NCI-H446 (cell line): ENCODE data around the gene LAMC2.
"Not testable (repeated sequence)": the region's sequence is repeated elsewhere in the genome, so short reads cannot be mapped to it uniquely, and the experiment has no call there.

Experiments used
- DNase-seq, 2 experiments: peaks; one replicate each; lab custom pipeline; 2025; lab: John Stamatoyannopoulos, UW

LAMC2 gene

DNA sequence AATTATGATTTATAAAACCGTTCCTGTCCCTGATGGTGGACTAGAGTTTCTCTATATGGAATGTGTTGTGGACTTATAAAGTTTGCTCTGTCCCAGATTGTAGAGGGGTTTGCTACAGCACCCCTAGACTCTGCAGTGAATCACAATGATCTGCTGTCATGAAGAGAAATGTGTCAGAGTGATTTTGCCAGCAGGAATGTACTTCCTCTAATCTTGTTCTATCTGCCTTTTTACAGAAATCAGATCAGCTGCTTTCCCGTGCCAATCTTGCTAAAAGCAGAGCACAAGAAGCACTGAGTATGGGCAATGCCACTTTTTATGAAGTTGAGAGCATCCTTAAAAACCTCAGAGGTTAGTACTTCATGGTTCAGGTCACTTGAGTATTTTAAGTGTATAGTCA is 52.0 kb downstream of the LAMC2 start:
- no peak for DNase-seq

DNA sequence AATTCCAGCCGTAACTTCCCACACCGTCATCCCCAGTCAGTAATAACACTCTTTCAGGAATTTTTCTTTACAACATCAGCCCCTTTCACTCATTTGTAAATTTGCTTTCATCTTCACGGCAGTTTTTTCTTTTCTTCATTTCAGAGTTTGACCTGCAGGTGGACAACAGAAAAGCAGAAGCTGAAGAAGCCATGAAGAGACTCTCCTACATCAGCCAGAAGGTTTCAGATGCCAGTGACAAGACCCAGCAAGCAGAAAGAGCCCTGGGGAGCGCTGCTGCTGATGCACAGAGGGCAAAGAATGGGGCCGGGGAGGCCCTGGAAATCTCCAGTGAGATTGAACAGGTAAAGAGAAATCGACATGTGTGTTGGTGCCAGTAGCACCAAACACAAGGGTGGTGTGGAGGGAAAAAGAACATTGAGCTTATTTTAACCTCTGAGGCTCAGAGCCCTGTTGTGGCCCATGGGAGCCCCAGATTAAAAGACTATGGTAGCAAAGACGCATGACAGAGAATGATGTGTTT is 53.2 kb downstream of the LAMC2 start:
- DNase-seq, result peak in 1 of 2 experiments; percentile 49

DNA sequence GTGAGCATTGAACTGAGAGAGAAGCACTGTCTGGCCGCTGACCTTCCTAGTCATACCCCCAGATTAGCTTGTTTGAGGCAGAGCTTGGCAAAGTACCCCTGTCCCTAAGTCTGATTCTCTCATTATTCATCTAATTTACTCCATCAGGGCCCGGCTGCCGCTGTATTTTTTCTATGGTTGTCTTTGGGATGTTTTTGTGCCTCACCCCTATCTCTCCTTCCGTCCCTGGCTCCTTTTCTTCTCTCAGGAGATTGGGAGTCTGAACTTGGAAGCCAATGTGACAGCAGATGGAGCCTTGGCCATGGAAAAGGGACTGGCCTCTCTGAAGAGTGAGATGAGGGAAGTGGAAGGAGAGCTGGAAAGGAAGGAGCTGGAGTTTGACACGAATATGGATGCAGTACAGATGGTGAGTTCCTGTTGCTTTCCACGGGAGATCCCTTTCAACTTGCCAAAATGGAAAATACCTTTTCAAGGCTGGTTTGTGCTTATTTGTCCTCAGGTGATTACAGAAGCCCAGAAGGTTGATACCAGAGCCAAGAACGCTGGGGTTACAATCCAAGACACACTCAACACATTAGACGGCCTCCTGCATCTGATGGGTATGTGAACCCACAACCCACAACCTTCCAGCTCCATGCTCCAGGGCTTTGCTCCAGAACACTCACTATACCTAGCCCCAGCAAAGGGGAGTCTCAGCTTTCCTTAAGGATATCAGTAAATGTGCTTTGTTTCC is 53.9 kb downstream of the LAMC2 start:
- peak; percentile 86 to 95 for DNase-seq

DNA sequence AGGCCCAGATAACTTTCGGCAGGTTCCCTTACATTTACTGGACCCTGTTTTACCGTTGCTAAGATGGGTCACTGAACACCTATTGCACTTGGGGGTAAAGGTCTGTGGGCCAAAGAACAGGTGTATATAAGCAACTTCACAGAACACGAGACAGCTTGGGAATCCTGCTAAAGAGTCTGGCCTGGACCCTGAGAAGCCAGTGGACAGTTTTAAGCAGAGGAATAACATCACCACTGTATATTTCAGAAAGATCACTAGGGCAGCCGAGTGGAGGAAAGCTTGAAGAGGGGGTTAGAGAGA is 54.4 kb downstream of the LAMC2 start:
- no peak for DNase-seq

DNA sequence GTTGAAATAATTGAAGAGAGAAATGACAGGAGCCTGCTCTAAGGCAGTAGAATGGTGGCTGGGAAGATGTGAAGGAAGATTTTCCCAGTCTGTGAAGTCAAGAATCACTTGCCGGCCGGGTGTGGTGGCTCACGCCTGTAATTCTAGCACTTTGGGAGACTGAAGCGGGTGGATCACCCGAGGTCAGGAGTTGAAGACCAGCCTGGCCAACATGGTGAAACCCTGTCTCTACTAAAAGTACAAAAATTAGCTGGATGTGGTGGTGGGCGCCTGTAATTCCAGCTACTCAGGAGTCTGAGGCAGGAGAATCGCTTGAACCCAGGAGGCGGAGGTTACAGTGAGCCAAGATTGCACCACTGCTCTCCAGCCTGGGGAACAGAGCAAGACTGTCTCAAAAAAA is 54.8 kb downstream of the LAMC2 start:
- not testable (repeated sequence) for DNase-seq

DNA sequence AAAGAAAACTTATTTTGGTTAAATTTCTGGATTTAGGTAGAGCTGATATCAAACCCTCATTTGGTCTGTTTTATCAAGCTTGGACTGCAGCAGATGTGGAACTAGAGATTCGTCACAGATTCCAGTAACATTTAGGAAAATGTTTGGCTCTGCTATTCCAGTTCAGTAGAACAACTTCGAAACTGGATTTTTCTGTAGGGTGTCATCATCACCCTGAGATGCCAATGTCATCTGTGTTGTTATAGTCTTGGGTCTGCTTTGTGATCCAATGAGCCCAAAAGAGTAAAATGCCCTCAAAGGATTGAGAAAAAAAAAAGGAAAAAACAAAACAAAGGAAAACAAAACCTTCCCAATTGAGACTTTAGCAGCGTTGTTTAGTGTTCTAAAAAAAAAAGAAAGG is 55.4 kb downstream of the LAMC2 start:
- DNase-seq, result no peak

DNA sequence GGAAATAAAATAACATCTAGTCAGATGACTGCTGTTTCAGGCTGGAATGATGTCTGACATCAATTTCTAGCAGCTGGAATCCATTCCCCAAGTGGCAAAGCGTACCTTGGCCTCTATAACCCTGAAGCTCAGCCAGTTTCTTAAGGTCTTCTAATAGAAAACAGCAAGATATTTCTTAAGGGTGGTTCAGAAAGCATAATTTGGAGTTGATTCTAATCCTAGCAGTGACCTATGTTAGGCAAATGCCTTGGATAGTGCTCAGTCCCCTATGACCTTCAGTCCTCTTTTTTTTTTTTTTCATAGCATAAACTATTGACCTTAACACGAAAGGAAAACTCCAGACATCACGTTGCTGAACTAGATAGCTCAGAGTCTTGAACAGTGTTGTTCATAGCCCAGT is 56.5 kb downstream of the LAMC2 start:
- no peak for DNase-seq

DNA sequence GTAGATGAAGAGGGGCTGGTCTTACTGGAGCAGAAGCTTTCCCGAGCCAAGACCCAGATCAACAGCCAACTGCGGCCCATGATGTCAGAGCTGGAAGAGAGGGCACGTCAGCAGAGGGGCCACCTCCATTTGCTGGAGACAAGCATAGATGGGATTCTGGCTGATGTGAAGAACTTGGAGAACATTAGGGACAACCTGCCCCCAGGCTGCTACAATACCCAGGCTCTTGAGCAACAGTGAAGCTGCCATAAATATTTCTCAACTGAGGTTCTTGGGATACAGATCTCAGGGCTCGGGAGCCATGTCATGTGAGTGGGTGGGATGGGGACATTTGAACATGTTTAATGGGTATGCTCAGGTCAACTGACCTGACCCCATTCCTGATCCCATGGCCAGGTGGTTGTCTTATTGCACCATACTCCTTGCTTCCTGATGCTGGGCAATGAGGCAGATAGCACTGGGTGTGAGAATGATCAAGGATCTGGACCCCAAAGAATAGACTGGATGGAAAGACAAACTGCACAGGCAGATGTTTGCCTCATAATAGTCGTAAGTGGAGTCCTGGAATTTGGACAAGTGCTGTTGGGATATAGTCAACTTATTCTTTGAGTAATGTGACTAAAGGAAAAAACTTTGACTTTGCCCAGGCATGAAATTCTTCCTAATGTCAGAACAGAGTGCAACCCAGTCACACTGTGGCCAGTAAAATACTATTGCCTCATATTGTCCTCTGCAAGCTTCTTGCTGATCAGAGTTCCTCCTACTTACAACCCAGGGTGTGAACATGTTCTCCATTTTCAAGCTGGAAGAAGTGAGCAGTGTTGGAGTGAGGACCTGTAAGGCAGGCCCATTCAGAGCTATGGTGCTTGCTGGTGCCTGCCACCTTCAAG is 57.3 kb downstream of the LAMC2 start:
- DNase-seq, result no peak

DNA sequence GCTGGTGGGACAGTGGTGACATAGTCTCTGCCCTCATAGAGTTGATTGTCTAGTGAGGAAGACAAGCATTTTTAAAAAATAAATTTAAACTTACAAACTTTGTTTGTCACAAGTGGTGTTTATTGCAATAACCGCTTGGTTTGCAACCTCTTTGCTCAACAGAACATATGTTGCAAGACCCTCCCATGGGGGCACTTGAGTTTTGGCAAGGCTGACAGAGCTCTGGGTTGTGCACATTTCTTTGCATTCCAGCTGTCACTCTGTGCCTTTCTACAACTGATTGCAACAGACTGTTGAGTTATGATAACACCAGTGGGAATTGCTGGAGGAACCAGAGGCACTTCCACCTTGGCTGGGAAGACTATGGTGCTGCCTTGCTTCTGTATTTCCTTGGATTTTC is 58.4 kb downstream of the LAMC2 start:
- peak; percentile 51 to 90 for DNase-seq

DNA sequence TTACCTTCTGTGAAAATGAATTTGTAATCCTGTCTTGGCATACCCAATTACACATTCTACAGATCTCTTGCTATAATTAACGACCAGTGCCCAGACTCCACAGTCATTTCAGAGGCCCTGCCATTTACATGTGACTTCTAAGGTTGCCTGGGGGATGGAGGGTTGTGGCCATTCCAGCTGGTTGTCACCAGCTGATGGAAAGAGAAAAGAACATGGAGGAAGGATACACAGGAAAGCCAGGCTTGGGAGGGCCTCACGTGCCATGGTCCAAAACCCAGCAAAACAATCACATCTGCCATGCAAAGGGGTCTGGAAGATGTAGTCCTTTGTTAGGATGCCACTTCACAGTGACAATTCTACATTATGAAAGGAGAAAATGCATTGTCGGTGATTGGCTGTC is 59.3 kb downstream of the LAMC2 start:
- no peak for DNase-seq

DNA sequence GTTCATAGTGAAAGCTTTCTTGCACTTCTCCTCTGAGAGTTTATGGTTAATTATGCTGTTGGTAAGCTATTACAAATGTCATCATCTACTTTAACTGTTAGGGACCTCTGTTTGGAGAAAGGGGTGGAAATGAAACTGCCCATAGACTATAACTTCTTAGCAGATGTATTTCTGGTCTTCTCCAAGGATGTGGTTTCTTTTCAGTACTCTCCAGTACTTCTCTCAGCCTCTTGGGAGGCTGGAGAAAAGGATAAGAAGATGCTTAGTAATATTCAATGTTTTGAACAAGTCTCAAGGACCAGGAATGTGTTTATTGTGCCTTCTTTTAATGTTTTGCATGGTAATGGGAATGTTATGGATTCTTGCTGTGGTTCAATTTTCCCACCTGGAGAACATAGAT is 60.4 kb downstream of the LAMC2 start:
- no peak for DNase-seq

DNA sequence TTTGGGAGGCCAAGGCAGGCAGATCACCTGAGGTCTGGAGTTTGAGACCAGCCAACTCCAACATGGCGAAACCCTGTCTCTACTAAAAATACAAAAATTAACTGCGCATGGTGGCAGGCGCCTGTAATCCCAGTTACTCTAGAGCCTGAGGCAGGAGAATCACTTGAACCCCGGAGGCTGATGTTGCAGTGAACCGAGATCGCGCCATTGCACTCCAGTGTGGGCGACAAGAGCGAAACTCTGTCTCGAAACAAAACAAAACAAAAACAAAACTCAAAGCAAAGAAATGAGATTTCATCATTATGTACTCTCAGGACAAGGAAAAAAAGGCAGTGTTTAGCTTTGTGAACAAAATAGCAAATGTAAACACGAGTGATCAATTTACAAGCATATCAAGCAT is 61.0 kb downstream of the LAMC2 start:
- DNase-seq, result no peak

DNA sequence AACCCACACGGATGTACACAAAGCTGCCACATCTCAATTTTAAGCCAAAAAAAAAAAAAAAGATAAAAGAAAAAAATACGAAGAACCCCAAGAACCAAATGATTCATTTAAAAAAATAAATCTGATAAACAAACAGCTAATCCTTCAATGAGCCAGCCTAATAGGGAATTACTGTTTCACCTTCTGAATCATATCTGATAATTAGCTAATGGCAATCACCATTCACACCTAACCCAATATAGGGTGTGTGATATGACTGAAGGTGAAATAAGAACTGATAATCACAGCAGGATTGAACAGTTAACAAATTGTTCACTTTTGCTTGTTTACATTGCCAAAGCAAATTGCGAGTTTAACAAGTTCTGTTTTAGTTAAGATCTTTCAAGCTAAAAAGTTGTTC is 61.4 kb downstream of the LAMC2 start:
- no peak for DNase-seq

DNA sequence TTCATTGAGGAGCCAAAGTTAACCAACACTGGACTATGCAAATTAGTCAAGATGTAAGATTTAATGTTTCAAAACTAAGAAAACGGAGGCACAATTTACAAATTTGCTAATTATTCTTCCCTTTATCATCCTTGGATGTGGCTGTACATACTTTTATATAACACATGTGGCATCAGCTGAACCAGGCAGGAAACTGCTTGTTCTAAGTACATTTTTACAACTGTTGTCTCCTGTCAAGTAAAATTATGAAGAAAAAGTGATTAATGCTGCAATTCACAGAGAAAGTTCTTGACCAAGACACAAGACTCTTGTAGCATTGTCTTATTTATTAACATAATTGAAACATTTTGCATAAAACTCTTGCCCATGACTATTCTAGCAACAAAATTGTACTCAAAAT is 61.9 kb downstream of the LAMC2 start:
- no peak for DNase-seq

DNA sequence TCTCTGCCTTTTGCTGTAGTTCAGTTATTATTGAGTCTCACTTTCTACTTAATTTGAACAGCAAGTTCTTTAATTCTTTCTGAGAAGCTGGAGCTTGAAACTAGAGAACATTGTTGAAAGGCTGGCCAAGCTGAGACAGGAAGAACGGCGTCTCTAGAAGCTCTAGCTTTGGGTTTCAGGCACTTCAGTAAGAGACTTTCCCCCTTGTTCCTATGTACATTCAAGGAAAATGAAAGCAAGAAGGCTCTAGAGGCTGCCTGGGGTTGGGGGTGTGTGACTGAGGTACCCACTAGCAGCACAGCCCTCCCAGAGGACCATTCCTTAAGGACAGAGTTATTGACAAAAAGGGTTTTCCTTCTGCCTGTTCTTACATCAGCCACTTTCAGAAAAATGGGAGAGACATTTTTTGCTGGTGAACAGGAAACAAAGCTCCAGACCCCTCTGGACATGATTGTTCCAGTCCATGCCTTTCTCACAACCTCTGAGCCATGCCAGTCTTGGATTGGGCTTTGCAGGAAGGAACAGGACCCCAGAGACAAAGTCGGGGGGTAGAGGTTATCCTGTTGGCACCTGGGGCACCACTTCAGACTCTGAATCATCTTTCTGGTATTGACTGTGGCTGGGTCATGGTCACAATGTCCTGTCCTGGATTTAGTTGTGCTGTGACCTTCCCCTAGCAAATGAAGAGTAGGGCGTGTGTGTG is 63.1 kb downstream of the LAMC2 start:
- DNase-seq, result no peak

DNA sequence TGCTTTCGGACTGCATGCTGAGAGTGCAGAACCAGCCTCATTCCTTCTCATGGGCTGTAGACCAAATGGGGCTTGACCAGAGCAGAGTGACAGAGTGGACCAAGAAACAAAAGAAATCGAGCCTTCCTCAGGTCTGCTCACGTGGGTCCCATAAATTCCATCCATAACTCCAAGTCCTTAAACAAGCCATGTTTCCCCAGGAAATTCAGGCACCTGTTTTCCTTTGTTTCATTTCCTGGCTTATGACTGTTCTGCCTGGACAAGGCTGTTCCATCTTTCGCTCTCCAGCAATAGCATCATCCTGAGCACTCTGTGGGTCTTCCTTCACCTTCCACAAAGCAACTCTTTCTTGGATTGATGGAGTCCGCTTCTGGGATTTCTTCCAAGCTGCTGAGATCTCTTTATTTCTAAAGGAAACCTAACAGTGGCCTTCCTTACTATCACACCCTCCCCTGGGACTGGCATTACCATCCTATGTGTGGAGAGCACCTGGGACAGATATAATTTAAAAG is 63.9 kb downstream of the LAMC2 start:
- no peak for DNase-seq

DNA sequence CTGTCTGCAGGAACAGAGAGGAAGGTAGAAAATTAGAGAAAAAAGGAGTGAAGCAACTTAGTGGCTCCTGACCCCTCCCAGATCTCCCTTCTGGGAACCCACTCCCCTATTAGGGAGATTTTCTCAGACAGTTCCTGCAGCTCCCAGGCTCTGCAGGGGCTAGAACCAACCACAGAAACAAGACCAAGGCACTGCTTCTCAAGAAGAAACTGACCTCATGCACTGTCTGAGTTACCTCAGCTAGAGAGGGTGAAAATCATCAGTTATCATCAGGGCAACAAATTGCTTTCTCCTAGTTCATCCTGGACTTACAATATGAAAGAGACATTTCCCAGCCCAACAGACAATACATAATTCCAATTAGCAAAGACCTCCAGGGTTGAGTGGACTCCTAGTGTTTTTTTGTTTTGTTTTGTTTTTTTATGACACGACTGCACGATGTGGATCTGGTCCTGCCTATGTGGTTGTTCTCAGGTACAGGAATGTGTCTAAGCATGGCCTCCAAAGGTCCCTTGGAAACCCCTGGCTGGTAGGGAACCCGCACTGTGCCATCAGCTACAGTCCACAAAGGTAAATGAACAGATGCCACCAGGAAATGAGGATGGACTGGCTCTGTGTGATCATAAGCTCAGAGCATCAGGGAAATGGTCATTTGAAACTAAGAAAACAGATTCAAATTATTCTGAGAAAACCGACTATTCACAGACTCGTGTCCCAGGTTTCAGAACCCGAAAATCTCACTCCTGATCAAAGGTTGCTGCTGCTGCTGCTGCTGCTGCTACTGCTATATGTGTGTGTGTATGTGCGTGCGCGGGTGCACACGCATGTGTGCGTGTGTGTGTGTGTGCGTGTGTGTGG is 65.3 kb downstream of the LAMC2 start:
- DNase-seq, result no peak

DNA sequence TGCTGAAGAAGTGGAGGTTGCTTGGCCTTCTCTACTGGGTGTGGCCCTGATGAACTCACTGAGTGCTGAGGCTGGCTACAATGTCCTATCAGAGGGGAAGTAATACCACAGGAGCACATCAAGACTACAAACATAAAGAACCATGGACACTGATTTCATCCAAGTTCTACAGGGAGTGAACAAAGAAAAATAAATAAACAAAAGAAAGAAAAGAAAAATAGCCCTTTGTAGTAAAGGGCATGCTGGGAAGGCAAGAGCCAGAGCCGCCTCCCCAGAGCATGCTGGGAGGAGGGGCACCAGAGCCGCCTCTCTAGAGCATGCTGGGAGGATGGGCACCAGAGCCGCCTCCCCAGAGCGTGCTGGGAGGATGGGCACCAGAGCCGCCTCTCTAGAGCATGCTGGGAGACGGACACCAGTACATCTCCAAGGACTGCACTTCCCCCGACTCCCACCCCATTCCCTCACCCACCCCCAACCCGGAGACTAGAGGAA is 65.9 kb downstream of the LAMC2 start:
- DNase-seq, result no peak

DNA sequence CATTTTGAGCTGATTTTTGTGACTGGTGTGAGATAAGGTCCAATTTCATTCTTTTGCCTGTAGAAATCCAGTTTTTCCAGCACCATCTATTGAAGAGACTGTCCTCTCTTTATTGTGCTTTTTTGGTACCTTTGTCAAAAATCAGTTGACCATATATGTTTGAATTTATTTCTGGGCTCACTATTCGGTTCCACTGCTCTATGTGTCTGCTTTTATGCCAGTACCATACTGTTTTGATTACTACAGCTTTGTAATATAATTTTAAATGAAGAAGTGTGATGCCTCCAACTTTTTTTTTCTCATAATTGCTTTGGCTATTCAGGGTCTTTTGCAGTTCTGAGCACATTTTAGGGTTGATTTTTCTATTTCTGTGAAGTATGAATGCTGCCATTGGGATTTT is 69.0 kb downstream of the LAMC2 start:
- no peak for DNase-seq

DNA sequence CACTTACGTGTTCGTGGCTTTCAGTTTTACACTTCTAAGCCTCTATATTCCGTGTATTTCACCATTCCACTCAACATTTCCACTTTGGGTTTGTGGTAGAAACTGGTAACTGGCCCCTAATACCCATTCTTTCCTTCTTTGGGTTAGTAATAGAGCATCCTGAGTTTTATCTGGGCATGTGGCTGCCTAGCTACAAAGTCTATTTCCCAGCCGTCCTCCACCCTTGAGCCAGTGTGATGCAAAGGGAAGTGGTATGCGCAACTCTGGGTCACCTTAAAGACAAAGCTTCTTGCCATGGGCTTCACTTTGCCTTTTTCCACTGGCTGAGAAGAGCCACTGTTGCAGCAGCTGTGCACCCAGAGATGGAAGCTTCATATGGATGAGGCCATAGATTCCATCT is 73.9 kb downstream of the LAMC2 start:
- no peak for DNase-seq

DNA sequence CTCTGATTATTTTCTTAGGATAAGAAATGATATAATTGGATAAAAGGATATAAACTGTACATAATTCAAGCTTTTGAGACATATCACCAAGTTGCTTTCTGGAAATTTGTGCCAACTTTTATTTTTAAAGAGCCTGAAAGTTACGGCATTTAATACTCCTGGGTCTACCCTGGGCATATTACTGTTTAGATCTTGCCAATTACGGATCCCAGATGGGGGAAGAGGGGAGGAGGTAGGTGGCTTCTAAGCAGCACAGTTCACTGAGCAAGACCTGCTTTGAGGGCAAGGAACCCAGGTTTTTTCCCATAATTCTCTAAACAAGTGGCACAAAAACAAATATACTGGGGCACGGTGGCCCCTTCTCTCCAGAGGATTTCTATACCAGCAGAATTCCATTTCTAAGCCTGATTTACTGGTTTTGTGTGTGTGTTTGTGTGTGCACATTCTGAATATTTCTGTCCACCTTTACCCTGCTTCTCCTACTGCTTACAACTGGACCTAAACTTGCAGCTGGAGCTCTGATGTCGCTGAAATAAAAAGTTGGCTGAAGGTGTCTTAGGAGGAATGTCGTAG is 76.7 kb downstream of the LAMC2 start:
- DNase-seq, result no peak
